GM12878 (cell line): ENCODE data around the gene TRIM23. TPM values are rescaled to one million over a fixed set of nuclear protein-coding genes. Genes with fewer than 3 reads are reported as not detected.
A peak's percentile ranks its signal among the peaks of the same experiment; 100 is the strongest.

Source experiments
- ATAC-seq: fragments of 200-7000 bp; cut with Tn5 transposase; 3 replicates; pipeline ENCODE4 v1.9.1; 2020; ENCODE audit warnings: mild to moderate bottlenecking, moderate library complexity
- BruUV-seq: library from RNA; stranded (reverse); fragments of 400-500 nt; replicated peaks from 2 replicates; lab custom pipeline; 2021; lab: Mats Ljungman, UMichigan
- CTCF ChIA-PET: fragments of 300-600 bp; sonication (Branson Sonifier 250); formaldehyde crosslinking; extraction: SDS; loops from one replicate; lab custom pipeline; 2021; ENCODE audit warnings: inconsistent platforms; lab: Yijun Ruan, JAX
- POLR2A ChIA-PET: fragments of 350-600 bp; formaldehyde crosslinking; extraction: SDS; loops from one replicate; lab custom pipeline; 2021; ENCODE audit warnings: inconsistent platforms; lab: Charles Lee
- RAD21 ChIA-PET: fragments of 300-600 bp; sonication (Branson Sonifier 250); formaldehyde crosslinking; loops from one replicate; lab custom pipeline; 2023; ENCODE audit warnings: antibody characterized with exemption; ENCODE audit not compliant: unreplicated experiment; lab: Charles Lee
- SMC1A ChIA-PET: fragments of 300-600 bp; sonication (Branson Sonifier 250); formaldehyde crosslinking; loops from one replicate; lab custom pipeline; 2023; ENCODE audit not compliant: unreplicated experiment, uncharacterized antibody; lab: Charles Lee
- DNase-seq: peaks from one replicate; pipeline ENCODE4 v3.0.0-alpha.2; 2011; ENCODE audit warnings: low read depth, low spot score
- FAIRE-seq: peaks from 3 replicates; lab custom pipeline; 2011; peaks lifted over from hg19 to GRCh38; lab: Jason Lieb, UNC
- H2AFZ ChIP-seq: 2 replicates; pipeline ENCODE4 v1.6.0; 2011; ENCODE audit warnings: low read depth, low read length, control low read depth; ENCODE audit not compliant: control insufficient read depth
- H3K27ac ChIP-seq: 2 replicates; pipeline ENCODE4 v1.5.1; 2011; ENCODE audit warnings: control low read depth; ENCODE audit not compliant: control insufficient read depth, insufficient read depth
- H3K27me3 ChIP-seq, 2 experiments: replicated peaks in 1 of 2; 2 replicates each; pipeline versions ENCODE4 v1.6.0 to v1.6.1; 2011; ENCODE audit warnings: low read length in 1 of 2; ENCODE audit not compliant: control insufficient read depth in 2 of 2, insufficient read depth in 2 of 2
- H3K36me3 ChIP-seq, 2 experiments: 2 replicates each; pipeline ENCODE4 v1.5.1; 2011; ENCODE audit warnings: low read length in 1 of 2; ENCODE audit not compliant: control insufficient read depth in 2 of 2, insufficient read depth in 2 of 2
- H3K4me1 ChIP-seq: 2 replicates; pipeline ENCODE4 v1.6.1; 2011; ENCODE audit warnings: mild to moderate bottlenecking, low read length, moderate library complexity, mixed read lengths; ENCODE audit not compliant: control insufficient read depth, insufficient read depth
- H3K4me2 ChIP-seq: 2 replicates; pipeline ENCODE4 v1.6.0; 2011; ENCODE audit warnings: control low read depth; ENCODE audit not compliant: control insufficient read depth, insufficient read depth
- H3K4me3 ChIP-seq: fragments of 200-600 bp; sonication (generic); 2 replicates; pipeline ENCODE4 v1.5.1; 2016
- H3K79me2 ChIP-seq: 2 replicates; pipeline ENCODE4 v1.6.0; 2011; ENCODE audit warnings: low read length; ENCODE audit not compliant: control insufficient read depth, insufficient read depth
- H3K9ac ChIP-seq: 2 replicates; pipeline ENCODE4 v1.8.0; 2011; ENCODE audit warnings: low read length, control low read depth, mixed read lengths; ENCODE audit not compliant: control insufficient read depth, insufficient read depth
- H3K9me3 ChIP-seq: replicated peaks from 3 replicates; pipeline ENCODE4 v1.5.1; 2011; ENCODE audit warnings: mild to moderate bottlenecking, low read length; ENCODE audit not compliant: control insufficient read depth, insufficient read depth
- H4K20me1 ChIP-seq: 2 replicates; pipeline ENCODE4 v1.6.0; 2011; ENCODE audit not compliant: control insufficient read depth, insufficient read depth
- WGBS: methylation state at CpG from one replicate; pipeline ENCODE4 v1.1.6; 2016; ENCODE audit warnings: low lambda C conversion rate; ENCODE audit not compliant: insufficient replicate concordance, insufficient coverage; ENCODE audit errors: missing lambda C conversion rate; 5-methylcytosine and 5-hydroxymethylcytosine counted together
- in situ Hi-C: fragments of 300-500 bp; cut with MboI; formaldehyde crosslinking; loops from 9 replicates; pipeline ENCODE4 v1.14.3; 2018; ENCODE audit warnings: mixed read lengths
- intact Hi-C: fragments of 100-400 bp; cut with micrococcal nuclease; formaldehyde crosslinking; loops from one replicate; pipeline ENCODE4 v1.14.2; 2022; ENCODE audit not compliant: unreplicated experiment
- polyA plus RNA-seq, 11 experiments: library from polyadenylated mRNA; depleted of rRNA in 4 of 11; unstranded in 6 of 11; stranded (reverse) in 5 of 11; fragments of >200 nt; fragmentation: Nextera tagmentation in 4 of 11; fragmentation: Illumina TruSeq in 1 of 11; extraction: Ambion mirVana in 4 of 11; extraction: Trizol in 1 of 11; gene quantifications; 1 replicate in 1 of 11; 2 replicates in 10 of 11; pipeline versions ENCODE4 v1.2.1 to v1.2.3, GENCODE V29; 2011 to 2016; ENCODE audit warnings: inconsistent platforms in 2 of 11, missing spikeins in 2 of 11, low read depth in 1 of 11
- total RNA-seq, 4 experiments: library from RNA; depleted of rRNA in 3 of 4; stranded (reverse); fragments of >200 nt in 3 of 4; fragmentation: Illumina TruSeq in 1 of 4; extraction: Trizol in 1 of 4; gene quantifications; 2 replicates each; pipeline versions ENCODE4 v1.2.1 to v1.2.3, GENCODE V29; 2013 to 2021
- TF ChIP-seq, protein P1 (sequence below), 3 experiments: IDR thresholded peaks in 2 of 3; conservative IDR thresholded peaks in 1 of 3; 2 replicates each; pipeline ENCODE4 v1.5.1; 2011; ENCODE audit warnings: low read depth in 3 of 3, low read length in 3 of 3, mild to moderate bottlenecking in 3 of 3, control low read depth in 2 of 3, moderate library complexity in 2 of 3, inconsistent platforms in 1 of 3, mixed read lengths in 1 of 3; ENCODE audit not compliant: control insufficient read depth in 2 of 3, insufficient read depth in 1 of 3; ENCODE audit errors: extremely low read depth in 1 of 3
- TF ChIP-seq, protein P2 (sequence below): IDR thresholded peaks from 2 replicates; pipeline ENCODE4 v1.6.1; 2011; ENCODE audit warnings: low read depth, mild to moderate bottlenecking, low read length, moderate library complexity, borderline replicate concordance; ENCODE audit errors: extremely low read depth

Gene TRIM23
- total and polyA plus RNA-seq, 10 of the 15 experiments (the other 5 are each of a cell fraction or from before 2014, with no cell fraction given), result 1.9 to 5.0 (median 2.4) TPM

DNA sequence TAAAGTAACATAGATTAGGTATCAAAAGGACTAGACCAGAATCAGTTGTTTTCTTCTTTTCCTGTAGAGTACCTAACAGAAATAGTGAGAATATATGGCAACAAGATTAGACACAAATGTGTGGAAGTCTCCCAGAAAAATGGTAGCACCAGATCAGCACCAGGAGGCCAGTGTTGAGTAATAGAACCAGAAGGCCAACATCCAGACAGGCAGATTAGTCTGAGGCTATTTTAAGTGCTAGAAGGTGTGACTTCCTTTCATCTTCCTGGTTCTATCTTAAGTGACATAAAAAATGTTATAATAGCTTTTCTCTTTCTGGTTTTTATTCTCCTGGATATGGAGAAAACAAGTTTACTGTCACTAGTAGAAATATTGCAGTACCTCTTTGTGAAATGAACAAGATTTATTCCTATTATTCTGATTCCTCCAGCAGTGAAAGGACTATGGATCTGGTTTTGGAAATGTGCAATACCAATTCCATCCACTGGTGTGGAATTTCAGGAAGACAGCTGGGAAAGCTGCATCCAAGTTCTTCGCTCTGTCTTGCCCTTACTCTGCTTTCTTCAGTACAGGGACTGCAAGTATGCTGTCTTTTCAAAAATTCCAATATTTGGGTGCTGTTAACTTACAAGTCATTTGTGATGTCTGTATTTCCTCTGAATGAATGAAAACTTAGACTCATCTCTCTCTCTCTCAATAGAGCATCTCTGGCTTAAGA, 39.8 kb upstream of the TRIM23 start:
- no peaks in the 10 kb centered on the region for H4K20me1 ChIP-seq
- DNase-seq, result no peak
- in situ Hi-C loops, result no loop called here
- ChIA-PET CTCF (no interaction called here), RAD21 (no interaction called here), POLR2A (no interaction called here), SMC1A (interaction anchor here (1.2 to 1.8 kb wide), 2 partner anchors 13 to 14 kb away, joined by 3 to 4 read pairs; no protein-coding TSS in a partner anchor)
- no peak overlapping the region for H3K4me3 ChIP-seq
- no peaks in the 10 kb centered on the region for H3K27me3 ChIP-seq
- BruUV-seq, result no TSS peak
- no peak overlapping the region for H3K9ac ChIP-seq
- intact Hi-C loops, result loop anchor here (10.0 kb wide), 1 partner anchor 861 kb away; no protein-coding TSS in a partner anchor
- H3K79me2 ChIP-seq, result no peaks in the 10 kb centered on the region
- TF ChIP-seq, protein P1, sequence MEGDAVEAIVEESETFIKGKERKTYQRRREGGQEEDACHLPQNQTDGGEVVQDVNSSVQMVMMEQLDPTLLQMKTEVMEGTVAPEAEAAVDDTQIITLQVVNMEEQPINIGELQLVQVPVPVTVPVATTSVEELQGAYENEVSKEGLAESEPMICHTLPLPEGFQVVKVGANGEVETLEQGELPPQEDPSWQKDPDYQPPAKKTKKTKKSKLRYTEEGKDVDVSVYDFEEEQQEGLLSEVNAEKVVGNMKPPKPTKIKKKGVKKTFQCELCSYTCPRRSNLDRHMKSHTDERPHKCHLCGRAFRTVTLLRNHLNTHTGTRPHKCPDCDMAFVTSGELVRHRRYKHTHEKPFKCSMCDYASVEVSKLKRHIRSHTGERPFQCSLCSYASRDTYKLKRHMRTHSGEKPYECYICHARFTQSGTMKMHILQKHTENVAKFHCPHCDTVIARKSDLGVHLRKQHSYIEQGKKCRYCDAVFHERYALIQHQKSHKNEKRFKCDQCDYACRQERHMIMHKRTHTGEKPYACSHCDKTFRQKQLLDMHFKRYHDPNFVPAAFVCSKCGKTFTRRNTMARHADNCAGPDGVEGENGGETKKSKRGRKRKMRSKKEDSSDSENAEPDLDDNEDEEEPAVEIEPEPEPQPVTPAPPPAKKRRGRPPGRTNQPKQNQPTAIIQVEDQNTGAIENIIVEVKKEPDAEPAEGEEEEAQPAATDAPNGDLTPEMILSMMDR (IDR thresholded peaks at IDR 0.05 in 2 of 3, conservative IDR thresholded peaks at IDR 0.05 in 1 of 3; ENCODE audit: control insufficient read depth in 2 of 3, extremely low read depth in 1 of 3, insufficient read depth in 1 of 3, low read depth in 3 of 3, low read length in 3 of 3), result 0 out of 6 replicates have a peak, but pooled peaks of 1 of the 3 experiments have one; percentile 6
- TF ChIP-seq, protein P2, sequence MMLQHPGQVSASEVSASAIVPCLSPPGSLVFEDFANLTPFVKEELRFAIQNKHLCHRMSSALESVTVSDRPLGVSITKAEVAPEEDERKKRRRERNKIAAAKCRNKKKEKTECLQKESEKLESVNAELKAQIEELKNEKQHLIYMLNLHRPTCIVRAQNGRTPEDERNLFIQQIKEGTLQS, result no peak
- no peak overlapping the region for H3K4me2 ChIP-seq
- WGBS, result 93% methylated on average over 1 of the region's 1 CpG
- H3K9me3 ChIP-seq, result no peaks in the 10 kb centered on the region
- no peak overlapping the region for H3K27ac ChIP-seq
- H3K36me3 ChIP-seq, result peaks cover 0 to 6% of the 10 kb centered on the region in 2 experiments; a peak in 1 of 4 replicates
- H3K4me1 ChIP-seq, result no peaks in the 10 kb centered on the region
- no peak for ATAC-seq
- FAIRE-seq, result no peak
- no peak overlapping the region for H2AFZ ChIP-seq
